Middle frontal gyrus (tissue), 1 donor: ENCODE data around the gene OR51V1.
"Not testable (repeated sequence)": the region's sequence is repeated elsewhere in the genome, so short reads cannot be mapped to it uniquely, and the experiment has no call there.

ENCODE experiments used
- DNase-seq: peaks from one replicate; pipeline ENCODE4 v3.0.0-alpha.2; 2015; ENCODE audit warnings: low spot score; ENCODE audit errors: extremely low spot score

The OR51V1 gene, protein sequence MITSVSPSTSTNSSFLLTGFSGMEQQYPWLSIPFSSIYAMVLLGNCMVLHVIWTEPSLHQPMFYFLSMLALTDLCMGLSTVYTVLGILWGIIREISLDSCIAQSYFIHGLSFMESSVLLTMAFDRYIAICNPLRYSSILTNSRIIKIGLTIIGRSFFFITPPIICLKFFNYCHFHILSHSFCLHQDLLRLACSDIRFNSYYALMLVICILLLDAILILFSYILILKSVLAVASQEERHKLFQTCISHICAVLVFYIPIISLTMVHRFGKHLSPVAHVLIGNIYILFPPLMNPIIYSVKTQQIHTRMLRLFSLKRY

GRCh38 chr11:5200582-5200981 is at the start of gene OR51V1:
OR51V1 (minus strand) TSS chr11:5200682; CDS start chr11:5200682, 0 bp downstream.
- DNase-seq, result no peak

GRCh38 chr11:5249807-5250396 is 49.4 kb upstream of the OR51V1 start, which contains the start of gene HBG1:
HBG1 (minus strand) TSS chr11:5249857; CDS start chr11:5249804, 53 bp downstream.
- DNase-seq, result not testable (repeated sequence)

- not testable (repeated sequence) for DNase-seq
These were observed 48.0 kb upstream of the OR51V1 start for GRCh38 chr11:5248498-5248897.

DNA sequence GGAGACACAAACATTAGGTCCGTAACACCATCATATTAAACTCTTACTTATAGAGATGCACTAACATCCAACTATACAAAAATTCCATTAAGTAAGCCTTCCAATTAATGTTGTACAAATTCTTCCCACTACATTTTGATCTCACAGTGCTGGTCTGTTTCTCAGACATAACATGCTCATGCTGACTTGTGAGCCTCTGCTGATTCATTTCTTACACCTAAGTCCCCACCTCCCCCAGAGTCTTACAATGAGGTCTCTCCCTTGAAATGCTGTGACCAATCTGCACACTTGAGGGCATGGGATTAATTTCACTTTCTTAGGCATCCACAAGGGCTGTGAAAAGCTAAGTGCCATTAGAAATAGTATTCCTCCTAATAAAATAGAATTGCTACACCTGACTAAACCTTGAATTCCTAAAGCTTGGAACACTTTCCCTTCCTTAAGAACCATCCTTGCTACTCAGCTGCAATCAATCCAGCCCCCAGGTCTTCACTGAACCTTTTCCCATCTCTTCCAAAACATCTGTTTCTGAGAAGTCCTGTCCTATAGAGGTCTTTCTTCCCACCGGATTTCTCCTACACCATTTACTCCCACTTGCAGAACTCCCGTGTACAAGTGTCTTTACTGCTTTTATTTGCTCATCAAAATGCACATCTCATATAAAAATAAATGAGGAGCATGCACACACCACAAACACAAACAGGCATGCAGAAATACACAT is 47.1 kb upstream of the OR51V1 start:
- no peak for DNase-seq

DNA sequence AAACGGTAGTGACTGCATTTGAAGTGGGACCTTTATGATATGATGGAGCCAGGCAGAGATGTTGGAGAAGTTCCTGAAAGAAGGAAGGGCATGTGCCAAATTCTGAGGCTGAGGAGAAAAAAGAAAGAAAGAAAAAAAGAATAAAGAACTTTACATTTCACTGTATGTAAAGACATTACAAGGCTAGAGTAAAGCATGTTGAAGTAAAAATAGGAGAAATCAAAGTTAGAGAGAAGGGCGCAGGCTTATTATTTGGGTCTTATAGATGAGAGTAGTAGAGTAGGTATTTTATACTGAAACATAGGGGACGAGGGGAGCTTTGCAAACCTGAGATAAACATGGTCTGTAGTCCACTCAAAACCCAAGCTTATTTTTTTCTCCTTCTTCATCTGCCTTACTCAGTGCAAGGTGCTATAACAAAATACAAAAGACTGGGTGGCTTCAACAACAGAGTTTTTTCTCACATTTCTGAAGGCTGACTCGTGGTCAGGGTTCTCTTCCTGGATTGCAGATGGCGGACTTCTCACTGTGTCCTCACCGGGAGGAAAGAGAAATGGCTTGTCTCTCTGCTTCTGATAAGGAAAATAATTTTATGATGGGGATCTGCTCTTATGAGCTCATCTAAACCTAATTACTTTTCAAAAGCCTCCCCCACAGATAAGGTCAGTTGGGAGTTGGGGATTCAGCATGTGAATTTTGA is 46.4 kb upstream of the OR51V1 start:
- DNase-seq, result no peak

- no peak for DNase-seq
These were observed 44.7 kb upstream of the OR51V1 start for GRCh38 chr11:5245155-5245554.

DNA sequence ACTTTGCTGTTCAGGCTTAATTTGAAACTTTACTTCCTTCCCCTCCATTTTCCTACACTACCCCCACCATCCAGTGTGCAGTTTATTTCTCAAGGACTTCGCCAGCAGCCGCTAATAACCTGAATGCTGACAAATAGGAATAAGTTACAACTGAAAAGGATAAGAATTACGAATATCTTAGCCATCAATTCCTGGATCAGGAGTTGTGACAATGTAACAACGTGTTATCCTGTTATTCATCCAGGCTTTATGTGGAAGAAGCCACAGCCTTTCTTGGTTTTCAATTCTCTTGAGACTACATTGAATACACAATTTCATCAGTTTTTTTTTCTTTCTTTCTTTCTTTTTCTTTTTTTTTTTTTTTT is 43.3 kb upstream of the OR51V1 start:
- DNase-seq, result no peak

DNA sequence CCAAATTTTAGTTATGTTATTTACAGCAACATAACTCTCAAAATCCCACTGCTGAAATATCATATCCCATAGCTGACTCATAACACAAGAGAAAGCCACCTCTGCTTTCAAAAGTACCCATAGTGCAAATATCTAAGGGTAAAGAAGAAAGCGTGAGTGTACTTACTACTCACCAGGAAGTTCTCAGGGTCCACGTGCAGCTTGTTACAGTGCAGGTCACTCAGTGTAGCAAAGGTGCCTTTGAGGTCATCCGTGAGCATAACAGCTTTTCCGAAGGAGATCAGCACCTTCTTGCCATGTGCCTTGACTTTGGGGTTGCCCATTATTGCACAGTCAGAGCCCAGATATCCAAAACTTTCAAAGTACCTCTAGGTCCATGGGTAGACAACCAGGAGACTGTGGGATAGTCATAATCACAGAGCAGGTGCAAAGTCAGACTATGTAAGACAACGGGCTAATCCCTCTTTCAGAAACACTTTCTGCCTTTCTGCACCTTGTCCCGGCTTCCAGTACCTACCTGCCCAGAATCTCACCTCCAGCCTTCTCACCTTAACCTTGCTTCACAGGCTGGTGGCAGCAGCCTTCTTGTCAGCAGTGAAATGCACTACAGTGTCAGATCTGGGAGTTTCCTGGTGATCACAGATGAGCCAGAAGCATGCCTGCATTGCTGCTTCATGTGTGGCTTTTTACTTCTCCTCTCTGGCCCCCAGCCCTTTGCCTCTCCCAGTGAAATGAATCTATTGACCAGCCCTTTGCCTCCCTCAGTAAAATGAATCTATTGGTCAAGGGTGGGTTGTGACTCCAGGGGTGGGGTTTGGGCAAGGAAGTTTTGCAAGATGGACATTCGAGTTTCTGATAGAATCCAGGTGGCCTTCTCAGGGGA is 42.7 kb upstream of the OR51V1 start:
- no peak for DNase-seq

DNA sequence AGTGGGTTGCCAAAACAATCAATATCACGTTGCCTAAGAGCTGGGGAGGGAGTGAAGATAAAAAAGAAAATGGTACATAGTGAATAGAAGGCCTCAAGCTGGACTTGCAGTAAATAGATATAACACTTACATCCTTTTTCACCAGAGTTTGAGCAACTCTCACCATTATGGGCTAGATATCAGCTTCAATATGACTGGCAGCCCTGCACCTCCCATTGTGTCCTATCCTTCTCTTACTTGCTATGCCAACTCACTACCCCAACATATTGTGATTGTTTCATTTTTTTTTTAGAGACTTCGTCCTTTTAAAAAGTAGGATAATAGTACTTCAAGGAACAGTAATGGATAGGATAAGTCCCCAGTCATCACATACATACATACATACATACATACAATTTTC is 41.7 kb upstream of the OR51V1 start:
- no peak for DNase-seq

- no peak for DNase-seq
These were observed 41.0 kb upstream of the OR51V1 start for GRCh38 chr11:5241458-5241857.

DNA sequence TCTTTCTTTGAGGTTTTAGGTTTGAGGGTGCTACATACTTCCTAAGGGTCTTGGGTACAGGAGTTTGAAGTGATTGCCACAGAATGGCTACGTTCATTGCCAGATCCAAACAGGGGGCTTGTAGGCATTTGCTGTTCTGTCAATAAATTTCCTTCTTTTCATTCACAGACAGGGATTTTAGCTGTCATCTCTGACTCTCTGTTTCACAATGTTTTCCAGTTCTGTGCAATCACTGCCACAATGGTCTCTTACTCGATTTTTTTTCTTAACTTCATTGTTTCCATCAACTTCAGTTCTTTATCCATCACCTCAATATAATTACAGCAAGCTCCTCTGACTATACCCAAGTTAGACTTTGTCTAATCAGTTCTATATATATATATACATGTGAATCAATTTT is 40.0 kb upstream of the OR51V1 start:
- no peak for DNase-seq

DNA sequence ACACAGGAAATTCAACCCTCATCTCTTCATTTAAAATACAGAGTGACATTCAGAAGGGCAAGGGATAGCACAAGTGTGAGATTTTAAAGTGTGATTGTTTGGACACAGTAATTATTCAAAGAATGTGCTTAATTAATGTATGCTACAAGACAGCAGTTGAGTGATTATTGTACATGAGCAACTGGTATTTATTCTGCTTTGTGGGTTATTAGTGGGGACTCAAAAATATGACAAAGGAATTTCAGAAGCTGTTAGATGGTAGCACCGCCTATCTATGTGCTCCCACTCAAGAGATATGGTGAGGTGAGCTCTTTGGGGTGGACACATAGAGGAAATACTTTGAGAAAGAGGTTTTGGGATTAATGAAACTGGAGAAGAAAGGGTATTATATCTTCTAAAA is 39.6 kb upstream of the OR51V1 start:
- DNase-seq, result no peak

DNA sequence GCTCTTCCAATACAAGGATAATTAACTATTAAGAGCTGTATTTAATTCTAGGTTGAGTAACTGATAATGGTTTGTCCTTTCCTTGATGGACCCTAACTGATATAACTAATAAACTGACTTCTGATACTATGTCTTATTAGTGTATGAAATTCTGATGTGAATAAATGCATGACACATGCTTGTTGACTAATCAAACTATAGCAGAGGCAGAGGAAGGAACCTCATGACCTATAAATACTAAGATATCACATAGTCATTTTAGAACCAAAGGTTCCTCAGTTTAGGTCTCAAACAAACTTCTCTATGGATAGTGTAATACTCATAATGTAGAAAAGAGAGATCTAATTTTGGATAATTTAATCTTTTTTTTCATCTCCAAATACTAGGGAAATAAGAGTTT is 38.6 kb upstream of the OR51V1 start:
- DNase-seq, result no peak

DNA sequence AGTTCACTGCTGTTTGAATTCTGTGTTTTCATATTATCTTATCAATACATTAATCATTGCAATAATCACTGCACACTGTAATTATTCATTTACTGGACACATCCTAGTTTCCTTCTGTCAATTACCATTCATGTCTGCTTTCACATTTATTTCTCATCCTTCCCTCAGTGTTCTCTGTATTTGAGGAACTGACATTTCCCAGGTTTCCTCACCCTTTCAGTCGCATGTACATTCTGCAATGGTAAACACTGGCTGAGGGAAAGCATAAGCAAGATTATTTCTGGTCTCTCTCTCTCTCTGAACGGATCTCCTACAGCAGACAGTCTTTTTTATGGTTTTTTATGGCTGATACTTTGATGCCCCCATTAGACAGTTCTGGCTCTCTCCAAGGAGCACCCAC is 38.0 kb upstream of the OR51V1 start:
- DNase-seq, result no peak

DNA sequence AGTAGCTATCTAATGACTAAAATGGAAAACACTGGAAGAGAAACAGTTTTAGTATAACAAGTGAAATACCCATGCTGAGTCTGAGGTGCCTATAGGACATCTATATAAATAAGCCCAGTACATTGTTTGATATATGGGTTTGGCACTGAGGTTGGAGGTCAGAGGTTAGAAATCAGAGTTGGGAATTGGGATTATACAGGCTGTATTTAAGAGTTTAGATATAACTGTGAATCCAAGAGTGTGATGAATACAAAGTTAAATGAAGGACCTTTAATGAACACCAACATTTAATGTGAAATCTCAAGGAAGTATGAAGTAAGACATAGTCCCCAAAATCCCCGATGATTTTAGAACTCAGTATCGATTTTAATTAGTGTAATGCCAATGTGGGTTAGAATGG is 36.9 kb upstream of the OR51V1 start:
- no peak for DNase-seq

DNA sequence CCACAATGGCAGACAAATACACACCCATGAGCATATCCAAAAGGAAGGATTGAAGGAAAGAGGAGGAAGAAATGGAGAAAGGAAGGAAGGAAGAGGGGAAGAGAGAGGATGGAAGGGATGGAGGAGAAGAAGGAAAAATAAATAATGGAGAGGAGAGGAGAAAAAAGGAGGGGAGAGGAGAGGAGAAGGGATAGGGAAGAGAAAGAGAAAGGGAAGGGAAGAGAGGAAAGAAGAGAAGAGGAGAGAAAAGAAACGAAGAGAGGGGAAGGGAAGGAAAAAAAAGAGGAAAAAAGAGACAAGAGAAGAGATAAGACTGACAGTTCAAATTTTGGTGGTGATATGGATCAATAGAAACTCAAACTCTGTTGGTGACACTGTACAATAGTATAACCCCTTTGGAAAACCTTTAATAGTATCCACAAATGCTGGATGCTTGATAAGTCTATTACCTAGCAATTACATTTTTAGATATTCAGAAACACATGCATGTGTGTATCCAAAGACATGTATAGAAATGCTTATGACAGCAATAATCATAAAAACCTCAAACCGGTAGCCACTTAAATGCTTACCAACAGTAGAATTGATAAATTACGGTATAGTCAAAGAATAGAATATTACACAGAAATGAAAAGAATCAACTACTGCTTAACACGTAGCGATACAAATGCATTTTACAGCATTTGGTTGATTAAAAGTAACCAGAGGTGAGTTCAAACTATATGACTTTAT is 35.0 kb upstream of the OR51V1 start:
- no peak for DNase-seq

GRCh38 chr11:5234381-5234834 is 33.9 kb upstream of the OR51V1 start, which contains the start of gene HBD:
HBD (minus strand) TSS chr11:5234483; CDS start chr11:5234433, 50 bp downstream.
- DNase-seq, result no peak

DNA sequence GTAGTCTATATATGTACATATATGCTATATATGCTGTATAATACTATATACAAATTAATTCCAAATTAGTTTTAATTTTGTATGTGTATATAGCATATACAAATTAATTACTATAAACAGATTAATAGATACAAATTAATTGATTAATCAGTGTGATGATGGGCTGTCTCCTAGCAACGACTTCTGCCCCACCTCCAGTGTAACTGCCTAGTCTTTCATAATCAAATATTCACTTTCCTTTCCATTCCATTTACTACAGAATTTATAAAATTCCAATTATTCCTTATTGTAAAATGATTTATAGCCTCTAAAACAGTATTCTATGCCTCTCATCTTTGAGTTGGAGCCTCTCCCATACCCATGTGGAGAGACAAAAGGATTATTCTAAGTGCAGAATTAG is 32.8 kb upstream of the OR51V1 start:
- no peak for DNase-seq

GRCh38 chr11:5232821-5233220 is 32.3 kb upstream of the OR51V1 start:
- no peak for DNase-seq

- DNase-seq, result no peak
These were observed 31.7 kb upstream of the OR51V1 start for GRCh38 chr11:5232176-5232575.
